Lower leg skin (tissue), 4 donors: ENCODE measurements around the gene C2orf68. TPM values are rescaled to one million over a fixed set of nuclear protein-coding genes. Genes with fewer than 3 reads are reported as not detected.

ENCODE experiments used
- DNase-seq, 2 donors: peaks; one replicate each; pipeline ENCODE4 v3.0.0-alpha.2; 2019; ENCODE audit warnings: low spot score in 2 of 2
- H3K4me3 ChIP-seq: fragments of 200-600 bp; sonication (generic); 2 replicates; pipeline ENCODE4 v1.5.1; 2017; ENCODE audit warnings: mild to moderate bottlenecking, low read depth; ENCODE audit not compliant: poor library complexity, severe bottlenecking
- POLR2A ChIP-seq, 2 donors: fragments of 450-650 bp; IDR thresholded peaks; one replicate each; pipeline ENCODE4 v1.6.1; 2016 to 2017; ENCODE audit warnings: antibody characterized with exemption in 2 of 2, mild to moderate bottlenecking in 1 of 2, moderate library complexity in 1 of 2
- WGBS, 2 donors: methylation state at CpG; one replicate each; pipeline ENCODE4 v1.1.5; 2018; 5-methylcytosine and 5-hydroxymethylcytosine counted together
- intact Hi-C: fragments of 100-400 bp; cut with DNase I; formaldehyde crosslinking; loops from one replicate; pipeline ENCODE4 v1.15.0; 2023; ENCODE audit warnings: low total_unique reads
- total RNA-seq, 4 donors: library from RNA; depleted of rRNA; stranded (reverse); fragments of >200 nt; gene quantifications; one replicate each; pipeline ENCODE4 v1.1.0, GENCODE V29; 2016
- TF ChIP-seq, protein P1 (sequence below), 3 donors: fragments of 450-650 bp; IDR thresholded peaks; one replicate each; pipeline ENCODE4 v1.5.1; 2016; ENCODE audit warnings: antibody characterized with exemption in 3 of 3, mild to moderate bottlenecking in 3 of 3, moderate library complexity in 2 of 3

C2orf68 gene
- total RNA-seq, 4 donors from 2014 or later = 15.1 to 41.1 (median 19.0) TPM

DNA sequence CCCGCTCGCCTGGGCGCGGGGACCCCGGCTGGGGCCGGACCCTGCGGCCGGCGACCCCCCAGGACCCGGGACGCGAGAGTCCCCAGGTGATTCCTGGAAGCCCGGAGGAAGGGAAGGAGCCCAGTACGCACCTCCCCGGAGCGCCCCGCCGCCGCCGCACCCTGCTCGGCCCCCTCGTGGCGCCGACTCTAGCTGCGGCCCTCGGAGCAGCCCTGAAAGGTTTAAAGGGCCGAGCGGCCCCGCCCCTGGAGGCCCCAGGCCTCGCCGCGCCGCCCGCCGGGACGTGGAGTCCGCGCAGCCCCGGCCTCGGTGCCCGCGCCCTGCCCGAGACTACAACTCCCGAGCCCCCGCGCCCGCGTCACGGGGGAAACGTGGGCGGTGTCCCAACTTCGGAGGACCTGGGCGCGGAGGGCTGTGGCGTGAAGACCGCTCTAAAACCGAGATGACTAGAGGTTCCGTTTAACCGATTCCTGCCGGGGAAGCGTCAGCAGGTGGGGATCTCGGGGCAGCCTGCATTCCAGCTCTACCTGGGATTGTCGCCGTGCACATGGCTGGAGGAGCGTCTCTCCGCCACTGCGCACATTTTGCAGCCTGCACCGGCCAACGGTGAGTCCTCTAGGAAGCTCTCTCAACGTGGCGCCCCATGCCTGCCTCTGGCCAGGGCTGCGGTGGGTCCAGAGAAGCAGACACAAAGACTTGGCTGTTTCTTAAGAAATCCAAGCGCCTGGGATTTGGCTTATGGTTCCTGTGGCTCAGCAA is 9.2 kb downstream of the C2orf68 start, which contains the start of gene TMEM150A:
Gene TMEM150A (minus strand): TSS at position 223 of the 759 bp plus-strand sequence. CDS start 750 bp downstream, outside the sequence.
- peak in 1 of 2 donors; percentile 15 for TF ChIP-seq POLR2A (IDR thresholded peaks at IDR 0.05)
- TF ChIP-seq, protein P1, sequence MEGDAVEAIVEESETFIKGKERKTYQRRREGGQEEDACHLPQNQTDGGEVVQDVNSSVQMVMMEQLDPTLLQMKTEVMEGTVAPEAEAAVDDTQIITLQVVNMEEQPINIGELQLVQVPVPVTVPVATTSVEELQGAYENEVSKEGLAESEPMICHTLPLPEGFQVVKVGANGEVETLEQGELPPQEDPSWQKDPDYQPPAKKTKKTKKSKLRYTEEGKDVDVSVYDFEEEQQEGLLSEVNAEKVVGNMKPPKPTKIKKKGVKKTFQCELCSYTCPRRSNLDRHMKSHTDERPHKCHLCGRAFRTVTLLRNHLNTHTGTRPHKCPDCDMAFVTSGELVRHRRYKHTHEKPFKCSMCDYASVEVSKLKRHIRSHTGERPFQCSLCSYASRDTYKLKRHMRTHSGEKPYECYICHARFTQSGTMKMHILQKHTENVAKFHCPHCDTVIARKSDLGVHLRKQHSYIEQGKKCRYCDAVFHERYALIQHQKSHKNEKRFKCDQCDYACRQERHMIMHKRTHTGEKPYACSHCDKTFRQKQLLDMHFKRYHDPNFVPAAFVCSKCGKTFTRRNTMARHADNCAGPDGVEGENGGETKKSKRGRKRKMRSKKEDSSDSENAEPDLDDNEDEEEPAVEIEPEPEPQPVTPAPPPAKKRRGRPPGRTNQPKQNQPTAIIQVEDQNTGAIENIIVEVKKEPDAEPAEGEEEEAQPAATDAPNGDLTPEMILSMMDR (IDR thresholded peaks at IDR 0.05) = no peak
- intact Hi-C loops = no loop called here
- H3K4me3 ChIP-seq = peak within 1 kb of the TSS; percentile 74
- peak; percentile 92 to 99 for DNase-seq
- WGBS, 2 donors = 0 to 2% methylated on average over 30 to 43 of the region's 73 CpGs

DNA sequence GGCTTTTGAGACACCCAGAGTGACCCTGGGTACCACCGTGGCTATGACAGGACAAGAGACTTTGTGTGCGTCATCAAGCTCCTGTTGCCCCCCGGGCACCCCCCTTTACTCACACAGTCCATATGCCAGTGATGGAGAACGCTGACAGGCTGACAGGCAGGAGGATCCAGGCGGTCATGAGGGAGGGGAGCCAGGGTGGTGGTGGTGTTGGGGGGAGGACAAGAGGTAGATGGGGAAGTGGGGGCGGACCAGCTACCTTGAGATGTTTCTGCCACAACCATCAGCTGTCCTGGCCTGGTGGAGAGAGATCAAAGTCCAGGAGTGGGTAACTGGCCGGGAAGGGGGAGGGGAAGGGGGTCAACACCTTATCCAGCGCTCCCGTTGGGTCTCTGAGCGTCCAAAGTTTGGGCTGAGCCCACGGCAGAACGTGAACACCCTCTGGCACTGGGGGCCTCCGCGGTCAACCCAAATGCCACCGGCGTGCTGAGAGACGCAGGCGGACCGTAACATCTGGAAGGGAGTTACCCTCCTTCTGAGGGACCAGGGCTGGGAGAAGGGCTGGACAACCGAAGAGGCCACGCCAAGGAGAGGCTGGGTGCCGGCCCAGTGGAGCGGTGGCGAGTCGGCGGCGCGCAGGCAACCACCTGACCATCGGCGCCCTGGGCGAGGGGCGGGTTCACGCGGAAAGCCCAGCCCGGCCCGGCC is 9.9 kb downstream of the C2orf68 start:
- intact Hi-C loops = no loop called here
- TF ChIP-seq POLR2A (IDR thresholded peaks at IDR 0.05) = no peak
- TF ChIP-seq, protein P1 (IDR thresholded peaks at IDR 0.05) = no peak
- peak overlapping the region; percentile 52 for H3K4me3 ChIP-seq
- 10 to 25% methylated on average over 12 to 27 of the region's 36 CpGs for WGBS, 2 donors
- DNase-seq = peak; percentile 72 to 94

DNA sequence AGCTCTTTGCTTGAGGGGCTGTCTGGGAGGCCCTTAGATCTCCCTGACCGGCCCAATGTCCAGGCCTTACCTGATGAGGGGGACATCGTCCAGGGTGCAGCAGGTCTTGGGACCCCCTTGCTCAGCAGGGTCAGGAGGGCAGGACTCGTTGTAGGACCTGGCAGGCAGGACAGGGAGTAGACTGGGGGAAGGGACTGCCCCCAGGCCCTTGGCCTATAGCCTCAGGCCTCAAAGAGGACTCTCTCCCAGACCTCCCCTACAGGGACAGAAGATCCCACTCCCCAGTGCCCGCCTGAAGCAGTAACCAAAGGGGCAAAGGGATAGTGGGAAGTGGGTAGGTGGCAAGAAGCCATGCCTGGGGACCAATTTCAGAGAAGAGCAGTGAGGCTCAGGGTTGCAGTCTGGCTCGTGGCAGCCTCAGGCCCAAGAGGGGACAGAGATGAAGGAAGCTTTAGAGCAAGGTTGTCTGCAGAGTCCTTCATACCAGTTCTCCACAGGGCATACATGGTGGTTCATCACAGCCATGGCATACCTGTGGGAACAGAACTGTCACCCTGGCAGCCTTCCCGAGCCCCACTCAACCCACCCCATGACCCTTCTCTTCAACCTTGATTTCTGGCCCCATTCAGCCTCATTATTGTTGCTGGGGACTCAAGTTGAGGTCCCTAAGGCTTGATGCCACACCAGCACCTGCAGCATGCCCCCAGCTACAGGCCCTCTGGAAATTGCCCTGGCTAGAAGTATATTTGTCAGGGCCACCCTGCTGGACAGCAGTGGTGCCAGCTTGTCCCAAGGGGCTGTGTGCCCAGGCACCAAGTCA is 10.7 kb downstream of the C2orf68 start:
- TF ChIP-seq, protein P1 (IDR thresholded peaks at IDR 0.05) = no peak
- TF ChIP-seq POLR2A (IDR thresholded peaks at IDR 0.05) = no peak
- peak overlapping the region; percentile 52 for H3K4me3 ChIP-seq
- DNase-seq = peak in 1 of 2 donors; percentile 81
- 63 to 75% methylated on average over 5 to 6 of the region's 6 CpGs for WGBS, 2 donors
- intact Hi-C loops = no loop called here

DNA sequence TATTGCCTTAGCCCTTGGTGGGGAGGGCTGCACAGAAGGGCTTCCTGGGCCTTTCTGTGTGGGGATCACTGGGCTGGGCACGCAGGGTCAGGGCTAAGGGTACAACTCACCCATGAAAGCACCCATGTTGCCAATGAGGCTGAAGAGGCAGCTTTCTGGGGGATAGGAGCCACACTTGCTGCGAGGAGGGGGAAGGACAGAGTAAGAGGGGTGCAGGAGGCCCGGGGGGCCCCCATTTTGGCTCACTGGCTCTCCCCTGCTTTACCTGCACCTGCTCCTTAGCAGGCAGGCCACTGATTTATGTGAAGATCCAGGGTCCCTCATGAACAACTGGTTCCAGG is 11.7 kb downstream of the C2orf68 start:
- DNase-seq = no peak
- intact Hi-C loops = no loop called here
- TF ChIP-seq, protein P1 (IDR thresholded peaks at IDR 0.05) = no peak
- no peak for TF ChIP-seq POLR2A (IDR thresholded peaks at IDR 0.05)
- H3K4me3 ChIP-seq = no peak overlapping the region
- 75% methylated on average over 3 of the region's 3 CpGs for WGBS, 2 donors

DNA sequence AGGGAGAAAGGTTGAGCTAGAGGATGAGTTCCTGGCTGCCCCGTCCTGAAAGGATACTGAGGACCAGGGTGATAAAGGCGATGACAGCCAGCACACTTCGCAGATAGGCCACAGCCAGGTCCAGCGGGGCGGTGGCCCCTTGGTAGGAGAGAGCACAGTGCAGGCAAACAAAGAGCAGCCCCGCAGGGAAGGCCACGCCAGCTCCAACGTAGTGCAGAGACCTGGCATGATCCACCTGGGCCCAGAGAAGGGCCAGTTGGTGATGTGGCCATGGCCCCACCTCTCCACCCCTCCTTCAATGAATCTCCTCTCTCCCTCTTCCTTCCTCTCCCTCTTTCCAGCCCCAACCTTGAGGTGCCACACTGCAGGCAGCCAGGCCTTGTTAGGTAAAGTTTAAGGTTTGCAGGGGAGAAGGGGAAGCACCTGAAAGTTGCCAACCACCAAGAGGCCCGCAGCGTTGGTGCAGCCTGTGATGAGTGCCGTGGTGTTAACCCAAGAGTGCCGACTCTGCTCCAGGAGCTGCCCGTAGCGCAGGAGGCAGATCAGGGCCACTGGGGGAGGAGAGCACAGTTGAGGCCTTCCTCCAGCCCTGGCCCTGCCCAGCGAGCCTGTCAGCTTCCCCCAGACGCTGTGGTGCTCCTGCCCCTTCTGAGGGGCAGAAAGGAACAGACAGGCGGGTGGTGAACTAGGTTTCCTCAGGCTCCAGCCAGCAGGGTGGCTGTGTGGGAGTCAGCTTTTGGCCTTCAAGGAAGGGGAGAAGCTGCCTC is 12.2 kb downstream of the C2orf68 start:
- DNase-seq = no peak
- TF ChIP-seq POLR2A (IDR thresholded peaks at IDR 0.05) = no peak
- TF ChIP-seq, protein P1 (IDR thresholded peaks at IDR 0.05) = no peak
- H3K4me3 ChIP-seq = no peak overlapping the region
- 58% methylated on average over 15 to 17 of the region's 17 CpGs for WGBS, 2 donors
- intact Hi-C loops = no loop called here
